SK-N-SH (cell line): ENCODE results near the gene RMI1. TPM values are rescaled to one million over a fixed set of nuclear protein-coding genes. Genes with fewer than 3 reads are reported as not detected.

Experiments
- CTCF ChIA-PET: fragments of 300-600, 350-600 bp; formaldehyde crosslinking; extraction: SDS; loops from one replicate; lab custom pipeline; 2021; lab: Yijun Ruan, JAX
- POLR2A ChIA-PET: fragments of 350-600 bp; sonication (Branson Sonifier 250); formaldehyde crosslinking; extraction: SDS; loops from one replicate; lab custom pipeline; 2020; ENCODE audit warnings: antibody characterized with exemption, inconsistent platforms; lab: Yijun Ruan, JAX
- DNase-seq: peaks from one replicate; pipeline ENCODE4 v3.0.0; 2012
- H2AFZ ChIP-seq: fragments of 200-600 bp; sonication (generic); 2 replicates; pipeline ENCODE4 v1.8.1; 2016; ENCODE audit warnings: antibody characterized with exemption, mild to moderate bottlenecking, low read depth
- H3F3A ChIP-seq: fragments of 200-600 bp; sonication (generic); replicated peaks from 2 replicates; pipeline ENCODE3; 2016; ENCODE audit warnings: antibody characterized with exemption, mild to moderate bottlenecking; ENCODE audit not compliant: insufficient read depth
- H3K27ac ChIP-seq, 2 experiments: fragments of 200-500 bp in 1 of 2; fragments of 200-600 bp in 1 of 2; sonication (Bioruptor generic) in 1 of 2; sonication (generic), shearing (Covaris generic) in 1 of 2; 2 replicates each; pipeline versions ENCODE4 v1.5.1 to v1.6.1; 2014 to 2016; ENCODE audit warnings: low read depth in 2 of 2, inconsistent platforms in 1 of 2, low read length in 1 of 2, mild to moderate bottlenecking in 1 of 2, mixed read lengths in 1 of 2
- H3K27me3 ChIP-seq: fragments of 200-600 bp; sonication (generic), shearing (Covaris generic); 2 replicates; pipeline ENCODE4 v1.6.1; 2016; ENCODE audit warnings: mixed run types; ENCODE audit not compliant: insufficient read depth
- H3K36me3 ChIP-seq, 2 experiments: fragments of 200-500 bp in 1 of 2; fragments of 200-600 bp in 1 of 2; sonication (Bioruptor generic) in 1 of 2; sonication (generic) in 1 of 2; replicated peaks in 1 of 2; 2 replicates each; pipeline versions ENCODE3 to v1.5.1; 2014 to 2016; ENCODE audit warnings: low read length in 1 of 2, mild to moderate bottlenecking in 1 of 2; ENCODE audit not compliant: insufficient read depth in 2 of 2, control insufficient read depth in 1 of 2
- H3K4me1 ChIP-seq, 2 experiments: fragments of 200-500 bp in 1 of 2; fragments of 200-600 bp in 1 of 2; sonication (Bioruptor generic) in 1 of 2; sonication (generic), shearing (Covaris generic) in 1 of 2; 2 replicates each; pipeline versions ENCODE4 v1.5.1 to v1.6.1; 2014 to 2016; ENCODE audit warnings: low read depth in 1 of 2, low read length in 1 of 2, mixed run types in 1 of 2; ENCODE audit not compliant: insufficient read depth in 2 of 2, control insufficient read depth in 1 of 2
- H3K4me2 ChIP-seq: fragments of 200-600 bp; sonication (generic), shearing (Covaris generic); 2 replicates; pipeline ENCODE4 v1.6.1; 2017; ENCODE audit warnings: mixed run types
- H3K4me3 ChIP-seq, 2 experiments: fragments of 200-500 bp in 1 of 2; fragments of 200-600 bp in 1 of 2; sonication (Bioruptor generic) in 1 of 2; sonication (generic), shearing (Covaris generic) in 1 of 2; 2 replicates each; pipeline versions ENCODE4 v1.5.1 to v1.8.1; 2014 to 2016; ENCODE audit warnings: low read depth in 2 of 2, inconsistent platforms in 1 of 2, low read length in 1 of 2, mild to moderate bottlenecking in 1 of 2, mixed read lengths in 1 of 2, moderate library complexity in 1 of 2
- H3K79me2 ChIP-seq: fragments of 200-600 bp; sonication (generic); 2 replicates; pipeline ENCODE4 v1.8.1; 2017; ENCODE audit warnings: mild to moderate bottlenecking; ENCODE audit not compliant: insufficient read depth
- H3K9ac ChIP-seq: fragments of 200-600 bp; sonication (generic); 2 replicates; pipeline ENCODE4 v1.6.1; 2017; ENCODE audit warnings: mixed run types
- H3K9me2 ChIP-seq: fragments of 200-600 bp; sonication (generic); 2 replicates; pipeline ENCODE4 v1.6.1; 2017; ENCODE audit warnings: mixed run types
- H3K9me3 ChIP-seq: fragments of 200-600 bp; sonication (generic); 2 replicates; pipeline ENCODE4 v1.6.1; 2017; ENCODE audit warnings: mixed run types, mild to moderate bottlenecking, moderate library complexity
- H4K20me1 ChIP-seq: fragments of 200-600 bp; sonication (generic); 2 replicates; pipeline ENCODE4 v1.6.1; 2017; ENCODE audit warnings: mild to moderate bottlenecking, mixed run types; ENCODE audit not compliant: insufficient read depth
- ELF1 ChIP-seq: IDR thresholded peaks from 2 replicates; pipeline ENCODE4 v1.4.0; 2012
- EP300 ChIP-seq, 2 experiments: IDR thresholded peaks; 2 replicates each; pipeline versions ENCODE4 v1.4.0 to v1.6.1; 2012; ENCODE audit warnings: borderline replicate concordance in 1 of 2, low read depth in 1 of 2, low read length in 1 of 2
- EZH2phosphoT487 ChIP-seq: fragments of 200-600 bp; sonication (generic); IDR thresholded peaks from 2 replicates; pipeline ENCODE4 v1.6.1; 2017; ENCODE audit warnings: low read depth, mixed run types, mild to moderate bottlenecking, antibody characterized with exemption, moderate library complexity, borderline replicate concordance
- FOXJ3 ChIP-seq: sonication (generic); formaldehyde crosslinking; IDR thresholded peaks from 2 replicates; pipeline ENCODE4 v1.5.1; 2020; ENCODE audit warnings: mild to moderate bottlenecking, missing genetic modification reagents
- FOXM1 ChIP-seq: IDR thresholded peaks from 2 replicates; pipeline ENCODE4 v1.4.0; 2012; ENCODE audit warnings: low read depth, mild to moderate bottlenecking
- GABPA ChIP-seq: IDR thresholded peaks from 2 replicates; pipeline ENCODE4 v1.4.0; 2012; ENCODE audit warnings: low read depth, mild to moderate bottlenecking
- GATA2 ChIP-seq: sonication (generic); formaldehyde crosslinking; IDR thresholded peaks from 2 replicates; pipeline ENCODE4 v1.5.0; 2020; ENCODE audit warnings: mild to moderate bottlenecking, missing genetic modification reagents
- JUND ChIP-seq: IDR thresholded peaks from 2 replicates; pipeline ENCODE4 v1.4.0; 2012
- MXI1 ChIP-seq: IDR thresholded peaks from 2 replicates; pipeline ENCODE4 v1.6.1; 2012; ENCODE audit warnings: mild to moderate bottlenecking, low read depth, low read length, improper control_type of control experiment
- RFX5 ChIP-seq: IDR thresholded peaks from 2 replicates; pipeline ENCODE4 v1.6.1; 2012; ENCODE audit warnings: mild to moderate bottlenecking, improper control_type of control experiment, low read length
- RXRA ChIP-seq: IDR thresholded peaks from 2 replicates; pipeline ENCODE4 v1.4.0; 2012; ENCODE audit warnings: low read depth, mild to moderate bottlenecking, borderline replicate concordance
- SMC3 ChIP-seq: IDR thresholded peaks from 2 replicates; pipeline ENCODE4 v1.6.1; 2012; ENCODE audit warnings: low read depth, low read length, improper control_type of control experiment
- TCF12 ChIP-seq: IDR thresholded peaks from 2 replicates; pipeline ENCODE4 v1.4.0; 2012
- TEAD4 ChIP-seq: IDR thresholded peaks from 2 replicates; pipeline ENCODE4 v1.4.0; 2012; ENCODE audit warnings: mild to moderate bottlenecking, borderline replicate concordance; ENCODE audit not compliant: insufficient read depth
- YY1 ChIP-seq: IDR thresholded peaks from 2 replicates; pipeline ENCODE4 v1.4.0; 2012; ENCODE audit warnings: low read depth, mild to moderate bottlenecking
- polyA plus RNA-seq, 3 experiments: library from polyadenylated mRNA; depleted of rRNA; stranded (reverse); fragments of >200 nt; gene quantifications; 2 replicates each; pipeline ENCODE4 v1.2.3, GENCODE V29; 2012
- TF ChIP-seq, protein P1 (sequence below): IDR thresholded peaks from 2 replicates; pipeline ENCODE4 v1.4.0; 2012; ENCODE audit warnings: low read depth, borderline replicate concordance
- TF ChIP-seq, protein P2 (sequence below): fragments of 200-600 bp; sonication (generic); IDR thresholded peaks from 2 replicates; pipeline ENCODE4 v1.6.1; 2017; ENCODE audit warnings: antibody characterized with exemption, mild to moderate bottlenecking, moderate library complexity
- TF ChIP-seq, protein P3 (sequence below): fragments of 150-350 bp; IDR thresholded peaks from 2 replicates; pipeline ENCODE4 v1.6.1; 2016; ENCODE audit warnings: mild to moderate bottlenecking, low read depth, low read length
- TF ChIP-seq, protein P4 (sequence below): IDR thresholded peaks from 2 replicates; pipeline ENCODE4; 2012
- TF ChIP-seq, protein P5 (sequence below): fragments of 150-350 bp; IDR thresholded peaks from 2 replicates; pipeline ENCODE4 v1.6.1; 2017; ENCODE audit warnings: antibody characterized with exemption, low read length, low read depth, borderline replicate concordance

Gene RMI1
- polyA plus RNA-seq, 1 of the 3 experiments (the other 2 are of a cell fraction), result 1.0 TPM

DNA sequence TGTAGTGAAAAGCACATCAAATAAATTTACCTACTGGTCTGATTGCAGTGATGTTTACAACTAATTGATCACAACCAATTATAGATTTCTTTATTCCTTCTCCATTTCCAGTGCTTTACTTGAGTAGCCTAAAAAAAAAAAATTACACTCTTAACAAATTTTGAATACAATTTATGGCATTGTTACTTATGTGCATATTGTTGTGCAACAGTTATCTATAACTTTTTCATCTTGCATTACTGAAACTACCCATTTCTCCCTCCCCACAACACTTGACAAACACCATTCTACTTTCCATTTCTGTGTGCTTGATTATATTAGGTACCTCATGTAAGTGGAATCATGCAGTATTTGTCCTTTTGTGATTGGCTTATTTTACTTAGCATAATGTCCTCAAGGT is 12.3 kb downstream of the RMI1 start:
- H3K9ac ChIP-seq, result no peak overlapping the region
- H3K4me1 ChIP-seq, result peaks cover 0 to 3% of the 10 kb centered on the region in 2 experiments; a peak in 1 of 4 replicates
- ChIA-PET POLR2A (interaction anchor here (1.2 kb wide), 1 partner anchor 12 kb away, joined by 3 read pairs; the partner anchor contains the start of gene RMI1), CTCF (interaction anchor here (1.1 kb wide), 1 partner anchor 180 kb away, joined by 3 read pairs; no protein-coding TSS in a partner anchor)
- TF ChIP-seq TEAD4 (no peak), FOXM1 (no peak), ELF1 (no peak), RXRA (no peak), YY1 (no peak), GATA2 (CRISPR knock-in tag) (no peak), FOXJ3 (no peak), SMC3 (no peak), JUND (no peak), EZH2phosphoT487 (no peak), TCF12 (no peak), RFX5 (no peak), GABPA (no peak), EP300 (IDR thresholded peaks at IDR 0.05; ENCODE audit: borderline replicate concordance in 1 of 2, low read depth in 1 of 2, low read length in 1 of 2) (no peak), MXI1 (no peak)
- TF ChIP-seq, protein P1, sequence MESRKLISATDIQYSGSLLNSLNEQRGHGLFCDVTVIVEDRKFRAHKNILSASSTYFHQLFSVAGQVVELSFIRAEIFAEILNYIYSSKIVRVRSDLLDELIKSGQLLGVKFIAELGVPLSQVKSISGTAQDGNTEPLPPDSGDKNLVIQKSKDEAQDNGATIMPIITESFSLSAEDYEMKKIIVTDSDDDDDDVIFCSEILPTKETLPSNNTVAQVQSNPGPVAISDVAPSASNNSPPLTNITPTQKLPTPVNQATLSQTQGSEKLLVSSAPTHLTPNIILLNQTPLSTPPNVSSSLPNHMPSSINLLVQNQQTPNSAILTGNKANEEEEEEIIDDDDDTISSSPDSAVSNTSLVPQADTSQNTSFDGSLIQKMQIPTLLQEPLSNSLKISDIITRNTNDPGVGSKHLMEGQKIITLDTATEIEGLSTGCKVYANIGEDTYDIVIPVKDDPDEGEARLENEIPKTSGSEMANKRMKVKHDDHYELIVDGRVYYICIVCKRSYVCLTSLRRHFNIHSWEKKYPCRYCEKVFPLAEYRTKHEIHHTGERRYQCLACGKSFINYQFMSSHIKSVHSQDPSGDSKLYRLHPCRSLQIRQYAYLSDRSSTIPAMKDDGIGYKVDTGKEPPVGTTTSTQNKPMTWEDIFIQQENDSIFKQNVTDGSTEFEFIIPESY, result no peak
- TF ChIP-seq, protein P2, sequence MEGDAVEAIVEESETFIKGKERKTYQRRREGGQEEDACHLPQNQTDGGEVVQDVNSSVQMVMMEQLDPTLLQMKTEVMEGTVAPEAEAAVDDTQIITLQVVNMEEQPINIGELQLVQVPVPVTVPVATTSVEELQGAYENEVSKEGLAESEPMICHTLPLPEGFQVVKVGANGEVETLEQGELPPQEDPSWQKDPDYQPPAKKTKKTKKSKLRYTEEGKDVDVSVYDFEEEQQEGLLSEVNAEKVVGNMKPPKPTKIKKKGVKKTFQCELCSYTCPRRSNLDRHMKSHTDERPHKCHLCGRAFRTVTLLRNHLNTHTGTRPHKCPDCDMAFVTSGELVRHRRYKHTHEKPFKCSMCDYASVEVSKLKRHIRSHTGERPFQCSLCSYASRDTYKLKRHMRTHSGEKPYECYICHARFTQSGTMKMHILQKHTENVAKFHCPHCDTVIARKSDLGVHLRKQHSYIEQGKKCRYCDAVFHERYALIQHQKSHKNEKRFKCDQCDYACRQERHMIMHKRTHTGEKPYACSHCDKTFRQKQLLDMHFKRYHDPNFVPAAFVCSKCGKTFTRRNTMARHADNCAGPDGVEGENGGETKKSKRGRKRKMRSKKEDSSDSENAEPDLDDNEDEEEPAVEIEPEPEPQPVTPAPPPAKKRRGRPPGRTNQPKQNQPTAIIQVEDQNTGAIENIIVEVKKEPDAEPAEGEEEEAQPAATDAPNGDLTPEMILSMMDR, result no peak
- TF ChIP-seq, protein P3, sequence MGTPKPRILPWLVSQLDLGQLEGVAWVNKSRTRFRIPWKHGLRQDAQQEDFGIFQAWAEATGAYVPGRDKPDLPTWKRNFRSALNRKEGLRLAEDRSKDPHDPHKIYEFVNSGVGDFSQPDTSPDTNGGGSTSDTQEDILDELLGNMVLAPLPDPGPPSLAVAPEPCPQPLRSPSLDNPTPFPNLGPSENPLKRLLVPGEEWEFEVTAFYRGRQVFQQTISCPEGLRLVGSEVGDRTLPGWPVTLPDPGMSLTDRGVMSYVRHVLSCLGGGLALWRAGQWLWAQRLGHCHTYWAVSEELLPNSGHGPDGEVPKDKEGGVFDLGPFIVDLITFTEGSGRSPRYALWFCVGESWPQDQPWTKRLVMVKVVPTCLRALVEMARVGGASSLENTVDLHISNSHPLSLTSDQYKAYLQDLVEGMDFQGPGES, result no peak
- TF ChIP-seq, protein P4, sequence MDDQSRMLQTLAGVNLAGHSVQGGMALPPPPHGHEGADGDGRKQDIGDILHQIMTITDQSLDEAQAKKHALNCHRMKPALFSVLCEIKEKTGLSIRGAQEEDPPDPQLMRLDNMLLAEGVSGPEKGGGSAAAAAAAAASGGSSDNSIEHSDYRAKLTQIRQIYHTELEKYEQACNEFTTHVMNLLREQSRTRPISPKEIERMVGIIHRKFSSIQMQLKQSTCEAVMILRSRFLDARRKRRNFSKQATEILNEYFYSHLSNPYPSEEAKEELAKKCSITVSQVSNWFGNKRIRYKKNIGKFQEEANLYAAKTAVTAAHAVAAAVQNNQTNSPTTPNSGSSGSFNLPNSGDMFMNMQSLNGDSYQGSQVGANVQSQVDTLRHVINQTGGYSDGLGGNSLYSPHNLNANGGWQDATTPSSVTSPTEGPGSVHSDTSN, result no peak
- TF ChIP-seq, protein P5, sequence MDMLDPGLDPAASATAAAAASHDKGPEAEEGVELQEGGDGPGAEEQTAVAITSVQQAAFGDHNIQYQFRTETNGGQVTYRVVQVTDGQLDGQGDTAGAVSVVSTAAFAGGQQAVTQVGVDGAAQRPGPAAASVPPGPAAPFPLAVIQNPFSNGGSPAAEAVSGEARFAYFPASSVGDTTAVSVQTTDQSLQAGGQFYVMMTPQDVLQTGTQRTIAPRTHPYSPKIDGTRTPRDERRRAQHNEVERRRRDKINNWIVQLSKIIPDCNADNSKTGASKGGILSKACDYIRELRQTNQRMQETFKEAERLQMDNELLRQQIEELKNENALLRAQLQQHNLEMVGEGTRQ, result no peak
- no peak overlapping the region for H3K4me3 ChIP-seq
- no peaks in the 10 kb centered on the region for H4K20me1 ChIP-seq
- no peak overlapping the region for H3K27ac ChIP-seq
- no peaks in the 10 kb centered on the region for H3K27me3 ChIP-seq
- H3K9me2 ChIP-seq, result no peaks in the 10 kb centered on the region
- no peak for DNase-seq
- no peaks in the 10 kb centered on the region for H3F3A ChIP-seq
- H3K9me3 ChIP-seq, result no peaks in the 10 kb centered on the region
- no peak overlapping the region for H2AFZ ChIP-seq
- H3K4me2 ChIP-seq, result no peak overlapping the region
- H3K79me2 ChIP-seq, result peaks cover 88% of the 10 kb centered on the region
- H3K36me3 ChIP-seq, result peaks cover 0 to 7% of the 10 kb centered on the region in 2 experiments
